ENCODE measurements around the gene ASTN2.

DNA sequence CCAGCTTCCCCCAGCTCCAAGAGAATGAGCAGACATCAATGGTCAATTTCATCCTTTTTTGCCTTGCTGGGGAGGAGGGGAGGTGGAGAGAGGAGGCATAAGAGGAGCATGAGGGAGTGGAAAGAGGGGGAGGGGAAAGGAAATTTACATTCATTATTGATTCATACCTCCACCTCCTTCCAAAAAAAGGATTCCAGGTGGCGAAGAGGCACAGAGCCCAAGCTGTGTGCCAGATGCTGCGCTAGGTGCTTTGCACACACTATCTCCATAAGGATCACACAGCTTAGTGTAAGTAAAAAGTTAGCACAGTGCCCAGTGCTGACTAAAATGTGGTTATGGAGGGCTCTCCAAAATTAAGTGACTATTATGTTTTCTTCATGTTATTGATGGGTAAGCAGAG is 11.0 kb downstream of the ASTN2 start:
- TF ChIP-seq POLR2A (IDR thresholded peaks at IDR 0.05; ENCODE audit: low read length) = no peak
- no peak for TF ChIP-seq GATA1 (IDR thresholded peaks at IDR 0.05; ENCODE audit: low read depth, low read length)

Data from erythroblast (primary cell).